HFF-Myc (cell line): Measurements from ENCODE around the gene NUCKS1.
A peak's percentile ranks its signal among the peaks of the same experiment; 100 is the strongest.

ENCODE experiments used
- DNase-seq: peaks from one replicate; pipeline ENCODE4 v3.0.0-alpha.2; 2011; ENCODE audit warnings: low read depth; ENCODE audit errors: extremely low read depth
- H3K4me3 ChIP-seq: replicated peaks from 2 replicates; pipeline ENCODE4 v1.5.1; 2011; ENCODE audit warnings: low read depth, mild to moderate bottlenecking, control low read depth, low read length
- CTCF ChIP-seq: IDR thresholded peaks from 2 replicates; pipeline ENCODE4 v1.5.1; 2012; ENCODE audit warnings: mild to moderate bottlenecking, low read depth, low read length, control low read depth; ENCODE audit errors: missing control alignments

Gene NUCKS1

GRCh38 chr1:205690122-205690756 is 59.7 kb downstream of the NUCKS1 start:
- no peak for TF ChIP-seq CTCF
- H3K4me3 ChIP-seq, result no peak overlapping the region
- no peak for DNase-seq

- no peak for DNase-seq
- TF ChIP-seq CTCF, result no peak
- H3K4me3 ChIP-seq, result no peak overlapping the region
These were observed 60.5 kb downstream of the NUCKS1 start for GRCh38 chr1:205689479-205689878.

GRCh38 chr1:205688171-205689080 is 61.6 kb downstream of the NUCKS1 start:
- no peak for TF ChIP-seq CTCF
- H3K4me3 ChIP-seq, result no peak overlapping the region
- no peak for DNase-seq

- no peak for TF ChIP-seq CTCF
- no peak overlapping the region for H3K4me3 ChIP-seq
- DNase-seq, result no peak
These were observed 62.7 kb downstream of the NUCKS1 start for GRCh38 chr1:205687242-205687641.

- no peak for DNase-seq
- H3K4me3 ChIP-seq, result no peak overlapping the region
- no peak for TF ChIP-seq CTCF
These were observed 68.6 kb downstream of the NUCKS1 start for GRCh38 chr1:205681364-205681763.

- DNase-seq, result no peak
These were observed 69.7 kb downstream of the NUCKS1 start, which contains the start of gene SLC45A3 for GRCh38 chr1:205680073-205680851. TSS of gene SLC45A3 (minus strand) at chr1:205680509. CDS start at chr1:205664656, 15,853 bp downstream.

More at GRCh38 chr1:205680073-205680851, 69.7 kb downstream of the NUCKS1 start, which contains the start of gene SLC45A3:
- TF ChIP-seq CTCF, result no peak
- peak within 1 kb of the TSS; percentile 61 for H3K4me3 ChIP-seq
